ENCODE results near the gene TLCD3B.

Gene TLCD3B

DNA sequence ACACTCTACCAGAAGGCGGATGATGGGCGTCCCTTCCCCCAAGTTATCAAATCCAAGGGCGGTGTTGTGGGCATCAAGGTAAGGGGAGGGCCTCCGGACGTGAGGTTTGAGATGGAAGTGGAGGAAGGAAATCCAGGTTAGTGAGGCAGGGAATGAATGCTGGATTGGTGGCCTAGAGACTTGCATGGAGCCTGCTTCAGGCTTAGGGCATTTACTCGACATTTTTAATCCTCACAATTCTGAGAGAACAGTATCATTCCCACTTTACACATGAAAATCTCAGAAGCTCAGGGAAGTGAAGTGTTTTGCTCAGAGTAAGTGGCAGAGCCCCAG is 36.5 kb upstream of the TLCD3B start:
- Histone ChIP-seq H3K36me3 (ENCODE audit: control insufficient read depth, low read depth, low read length) (peaks cover 56% of the 10 kb centered on the region), H3K9me3 (ENCODE audit: control insufficient read depth, low read depth, low read length) (no peaks in the 10 kb centered on the region), H3K9ac (ENCODE audit: low read length) (no peak overlapping the region), H3K4me3 (ENCODE audit: low read length) (peak overlapping the region; percentile 97), H3K27ac (ENCODE audit: low read length) (no peak overlapping the region), H3K27me3 (ENCODE audit: control insufficient read depth, insufficient read depth, low read length) (no peaks in the 10 kb centered on the region), H3K4me1 (ENCODE audit: control insufficient read depth, low read depth, low read length) (peaks cover 14% of the 10 kb centered on the region)

DNA sequence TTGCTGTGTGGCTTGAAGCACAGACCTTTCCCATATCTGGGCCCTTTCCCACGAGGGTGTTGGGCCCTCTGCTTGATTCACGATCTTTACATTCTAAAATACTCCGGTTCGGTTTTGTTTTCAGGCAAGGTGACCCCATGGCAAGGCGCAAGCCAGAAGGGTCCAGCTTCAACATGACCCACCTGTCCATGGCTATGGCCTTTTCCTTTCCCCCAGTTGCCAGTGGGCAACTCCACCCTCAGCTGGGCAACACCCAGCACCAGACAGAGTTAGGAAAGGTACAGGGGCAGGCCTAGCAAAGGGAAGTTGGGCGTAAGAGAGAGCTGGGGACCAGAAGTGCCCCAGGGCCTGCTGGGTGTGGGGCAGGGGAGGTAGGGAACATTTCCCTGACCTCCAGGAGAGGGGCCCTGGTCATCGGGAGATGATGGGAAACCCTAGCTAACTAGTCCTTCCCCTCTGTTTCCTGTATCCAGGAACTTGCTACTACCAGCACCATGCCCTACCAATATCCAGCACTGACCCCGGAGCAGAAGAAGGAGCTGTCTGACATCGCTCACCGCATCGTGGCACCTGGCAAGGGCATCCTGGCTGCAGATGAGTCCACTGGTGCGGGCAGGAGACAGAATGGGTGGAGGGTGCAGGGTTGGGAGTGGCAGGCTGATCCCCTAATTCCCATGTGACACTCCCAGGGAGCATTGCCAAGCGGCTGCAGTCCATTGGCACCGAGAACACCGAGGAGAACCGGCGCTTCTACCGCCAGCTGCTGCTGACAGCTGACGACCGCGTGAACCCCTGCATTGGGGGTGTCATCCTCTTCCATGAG is 35.9 kb upstream of the TLCD3B start:
- Histone ChIP-seq H3K36me3 (ENCODE audit: control insufficient read depth, low read depth, low read length) (peaks cover 52% of the 10 kb centered on the region), H3K4me3 (ENCODE audit: low read length) (peak overlapping the region; percentile 97), H3K27me3 (ENCODE audit: control insufficient read depth, insufficient read depth, low read length) (no peaks in the 10 kb centered on the region), H3K27ac (ENCODE audit: low read length) (peak overlapping the region; percentile 71), H3K9ac (ENCODE audit: low read length) (peak overlapping the region; percentile 85), H3K4me1 (ENCODE audit: control insufficient read depth, low read depth, low read length) (peaks cover 14% of the 10 kb centered on the region), H3K9me3 (ENCODE audit: control insufficient read depth, low read depth, low read length) (no peaks in the 10 kb centered on the region)

DNA sequence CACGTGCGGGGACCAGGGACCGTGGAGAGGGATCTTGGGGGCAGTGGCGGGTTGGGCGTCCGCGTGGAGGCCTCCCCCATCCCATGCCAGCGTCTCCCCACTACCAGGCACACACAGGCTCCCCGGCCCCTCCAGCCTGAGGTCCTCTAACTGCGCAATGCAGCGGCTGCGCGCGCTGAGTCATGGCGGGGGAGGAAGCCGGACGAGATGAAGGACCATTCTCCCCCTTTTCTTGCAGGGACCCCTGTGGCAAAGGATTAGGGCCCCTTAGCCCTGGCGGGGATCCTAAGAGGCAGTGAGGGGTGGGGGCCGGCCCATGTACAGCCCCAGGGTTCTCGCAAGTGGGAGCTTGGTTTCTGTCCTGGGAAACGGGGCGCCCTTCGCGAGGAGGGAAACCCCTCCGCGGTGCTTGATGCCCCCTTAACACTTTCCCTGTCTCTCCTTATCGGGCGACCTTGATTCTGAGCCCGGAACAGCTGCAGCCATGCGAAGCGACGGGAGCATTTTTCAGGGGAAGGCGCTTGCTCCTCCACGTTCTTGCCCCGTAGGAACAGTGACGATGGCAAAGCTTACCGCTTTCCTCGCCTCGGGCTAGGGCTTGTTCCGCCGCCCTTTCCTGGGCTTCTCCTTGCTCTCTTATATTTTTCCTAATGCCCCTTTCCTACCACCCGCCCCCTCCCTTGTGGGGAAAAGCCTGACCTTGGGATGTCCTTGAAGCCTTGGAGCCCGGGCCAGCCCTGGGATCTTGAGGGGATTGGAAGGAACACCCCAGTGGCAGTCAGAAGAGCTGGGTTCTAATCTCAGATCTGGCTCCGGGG is 35.1 kb upstream of the TLCD3B start:
- no peaks in the 10 kb centered on the region for H3K27me3 ChIP-seq (ENCODE audit: control insufficient read depth, insufficient read depth, low read length)
- H3K36me3 ChIP-seq (ENCODE audit: control insufficient read depth, low read depth, low read length): peaks cover 43% of the 10 kb centered on the region
- H3K27ac ChIP-seq (ENCODE audit: low read length): peak overlapping the region; percentile 78
- H3K4me3 ChIP-seq (ENCODE audit: low read length): peak overlapping the region; percentile 97
- no peaks in the 10 kb centered on the region for H3K9me3 ChIP-seq (ENCODE audit: control insufficient read depth, low read depth, low read length)
- peak overlapping the region; percentile 85 for H3K9ac ChIP-seq (ENCODE audit: low read length)
- H3K4me1 ChIP-seq (ENCODE audit: control insufficient read depth, low read depth, low read length): peaks cover 15% of the 10 kb centered on the region

DNA sequence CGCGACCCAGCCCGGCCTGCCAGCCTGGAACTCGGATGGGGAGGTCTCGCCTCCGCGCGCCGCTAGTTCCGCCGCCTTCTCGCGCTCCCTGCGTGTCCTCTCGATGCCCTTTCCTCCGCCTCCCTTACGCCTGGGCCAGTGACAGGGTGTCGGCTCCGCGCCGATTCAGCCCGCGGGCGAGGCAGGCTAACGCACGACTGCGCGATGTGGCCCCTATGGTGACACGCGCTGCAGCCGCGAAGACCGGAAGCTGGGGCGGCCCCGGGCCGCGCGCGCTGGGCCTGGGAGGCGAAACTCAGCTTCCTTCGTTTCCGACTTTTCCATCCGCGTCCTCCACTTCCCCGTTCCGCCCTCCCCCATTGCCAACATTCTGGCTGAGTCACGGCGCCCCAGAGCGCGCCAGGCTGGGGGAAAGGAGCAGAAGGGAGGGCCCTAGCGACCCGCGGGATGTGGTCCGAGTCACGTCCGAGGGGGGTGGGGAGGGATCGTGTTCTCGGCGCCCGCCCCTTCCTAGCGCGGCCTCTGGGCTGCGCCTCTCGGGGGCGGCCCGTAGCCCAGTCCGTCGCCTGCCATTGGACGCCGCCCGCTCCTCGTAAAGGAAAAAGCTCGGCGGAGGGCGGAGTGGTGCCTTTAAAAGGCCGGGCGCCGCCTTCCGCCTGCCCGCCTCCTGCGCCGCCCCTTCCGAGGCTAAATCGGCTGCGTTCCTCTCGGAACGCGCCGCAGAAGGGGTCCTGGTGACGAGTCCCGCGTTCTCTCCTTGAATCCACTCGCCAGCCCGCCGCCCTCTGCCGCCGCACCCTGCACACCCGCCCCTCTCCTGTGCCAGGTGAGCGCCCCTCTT is 34.3 kb upstream of the TLCD3B start, which contains the start of gene ALDOA:
ALDOA (plus strand) TSS at position 659 of the 841 bp plus-strand sequence. CDS start 1,138 bp downstream, outside the sequence.
- Histone ChIP-seq H3K36me3 (ENCODE audit: control insufficient read depth, low read depth, low read length) (peaks cover 35% of the 10 kb centered on the region), H3K27me3 (ENCODE audit: control insufficient read depth, insufficient read depth, low read length) (no peaks in the 10 kb centered on the region), H3K4me3 (ENCODE audit: low read length) (peak within 1 kb of the TSS; percentile 97), H3K4me1 (ENCODE audit: control insufficient read depth, low read depth, low read length) (peaks cover 17% of the 10 kb centered on the region), H3K27ac (ENCODE audit: low read length) (peak within 1 kb of the TSS; percentile 83), H3K9ac (ENCODE audit: low read length) (peak within 1 kb of the TSS; percentile 85), H3K9me3 (ENCODE audit: control insufficient read depth, low read depth, low read length) (no peaks in the 10 kb centered on the region)

DNA sequence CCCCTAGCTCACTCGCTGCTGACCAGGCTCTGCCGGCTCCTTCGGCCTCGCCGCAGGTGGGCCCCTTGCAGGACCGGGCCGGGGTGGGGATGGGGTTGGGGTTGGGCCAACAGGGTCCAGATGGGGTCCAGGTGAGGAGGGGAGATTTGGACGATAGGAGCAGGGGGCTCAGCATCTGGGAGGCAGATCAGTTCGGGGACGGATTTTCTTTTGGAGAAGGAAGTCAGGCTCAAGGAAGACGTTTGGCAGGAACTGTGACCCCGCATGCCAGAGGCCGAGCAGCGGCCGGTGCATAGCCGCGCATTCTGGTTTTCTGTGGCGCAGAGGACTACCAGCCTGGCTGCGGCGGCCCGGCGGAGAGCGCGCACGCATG is 33.6 kb upstream of the TLCD3B start:
- Histone ChIP-seq H3K9ac (ENCODE audit: low read length) (peak overlapping the region; percentile 85), H3K27me3 (ENCODE audit: control insufficient read depth, insufficient read depth, low read length) (no peaks in the 10 kb centered on the region), H3K27ac (ENCODE audit: low read length) (peak overlapping the region; percentile 83), H3K4me1 (ENCODE audit: control insufficient read depth, low read depth, low read length) (peaks cover 17% of the 10 kb centered on the region), H3K36me3 (ENCODE audit: control insufficient read depth, low read depth, low read length) (peaks cover 29% of the 10 kb centered on the region), H3K9me3 (ENCODE audit: control insufficient read depth, low read depth, low read length) (no peaks in the 10 kb centered on the region), H3K4me3 (ENCODE audit: low read length) (peak overlapping the region; percentile 97)

DNA sequence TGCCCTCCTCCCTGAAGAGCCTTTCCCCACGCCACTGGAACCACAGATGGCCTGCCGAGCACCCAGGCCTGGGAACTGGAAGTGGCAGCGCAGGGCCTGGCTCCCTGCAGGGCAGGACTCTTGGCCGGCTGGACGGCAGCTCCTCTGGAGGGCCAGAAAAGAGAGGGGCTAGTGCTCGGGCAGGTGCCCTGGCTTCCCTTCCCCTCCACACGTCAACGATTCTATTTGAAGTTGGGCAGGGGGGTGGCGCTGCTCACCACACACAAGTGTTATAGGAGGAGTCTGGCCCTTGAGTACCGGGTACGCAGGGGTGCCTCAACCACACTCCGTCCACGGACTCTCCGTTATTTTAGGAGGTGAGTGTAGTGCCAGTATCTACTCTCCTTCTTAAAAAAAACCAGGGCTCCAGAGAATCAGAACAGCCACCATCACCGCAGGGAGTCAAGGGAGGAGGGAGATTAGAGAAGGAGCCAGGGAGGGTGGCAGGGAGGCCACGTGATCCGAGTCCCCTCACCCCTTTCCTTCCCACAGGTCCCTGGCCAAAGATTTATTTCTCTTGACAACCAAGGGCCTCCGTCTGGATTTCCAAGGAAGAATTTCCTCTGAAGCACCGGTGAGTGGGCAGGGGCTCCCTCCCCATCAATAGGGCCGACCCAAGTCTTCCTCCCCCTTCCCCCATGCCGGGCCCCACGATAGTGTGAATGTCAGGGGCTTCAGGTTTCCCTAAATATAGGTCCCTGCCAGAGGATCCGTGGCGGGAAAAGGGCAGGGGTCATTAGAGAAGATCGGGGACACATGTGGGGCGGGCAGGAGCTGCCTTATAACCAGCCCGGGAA is 33.0 kb upstream of the TLCD3B start:
- peaks cover 17% of the 10 kb centered on the region for H3K4me1 ChIP-seq (ENCODE audit: control insufficient read depth, low read depth, low read length)
- H3K36me3 ChIP-seq (ENCODE audit: control insufficient read depth, low read depth, low read length): peaks cover 23% of the 10 kb centered on the region
- peak overlapping the region; percentile 83 for H3K27ac ChIP-seq (ENCODE audit: low read length)
- H3K9me3 ChIP-seq (ENCODE audit: control insufficient read depth, low read depth, low read length): no peaks in the 10 kb centered on the region
- peak overlapping the region; percentile 97 for H3K4me3 ChIP-seq (ENCODE audit: low read length)
- no peaks in the 10 kb centered on the region for H3K27me3 ChIP-seq (ENCODE audit: control insufficient read depth, insufficient read depth, low read length)
- peak overlapping the region; percentile 85 for H3K9ac ChIP-seq (ENCODE audit: low read length)

DNA sequence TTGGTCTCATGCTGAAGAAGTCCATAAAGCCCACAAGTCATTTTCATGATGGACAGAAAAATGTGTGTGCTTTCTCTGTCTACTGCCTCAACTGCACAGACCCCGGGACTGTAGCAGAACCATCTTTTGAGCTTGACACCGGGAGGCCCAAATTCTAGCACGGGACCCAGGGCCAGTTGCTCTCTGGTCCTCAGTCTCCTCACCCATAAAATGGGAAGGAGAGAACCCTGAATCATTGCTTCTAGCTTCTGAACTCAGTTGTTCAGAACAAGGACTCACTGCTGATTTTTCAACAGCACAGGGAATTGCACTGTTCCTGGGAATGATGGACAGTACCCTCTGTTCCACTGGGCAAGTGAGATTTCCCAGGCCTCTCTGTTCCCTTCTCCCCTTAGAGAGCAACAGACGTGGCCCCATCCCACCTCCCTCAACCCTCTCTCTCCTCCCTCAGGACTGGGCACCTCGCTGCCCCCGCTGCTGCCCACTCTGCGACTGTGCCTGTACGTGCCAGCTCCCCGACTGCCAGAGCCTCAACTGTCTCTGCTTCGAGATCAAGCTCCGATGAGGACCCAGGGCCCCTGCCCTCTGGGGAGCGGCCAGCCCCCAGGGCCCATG is 32.3 kb upstream of the TLCD3B start:
- Histone ChIP-seq H3K4me1 (ENCODE audit: control insufficient read depth, low read depth, low read length) (peaks cover 17% of the 10 kb centered on the region), H3K9me3 (ENCODE audit: control insufficient read depth, low read depth, low read length) (no peaks in the 10 kb centered on the region), H3K27me3 (ENCODE audit: control insufficient read depth, insufficient read depth, low read length) (no peaks in the 10 kb centered on the region), H3K27ac (ENCODE audit: low read length) (no peak overlapping the region), H3K36me3 (ENCODE audit: control insufficient read depth, low read depth, low read length) (peaks cover 16% of the 10 kb centered on the region), H3K9ac (ENCODE audit: low read length) (peak overlapping the region; percentile 85), H3K4me3 (ENCODE audit: low read length) (peak overlapping the region; percentile 97)

DNA sequence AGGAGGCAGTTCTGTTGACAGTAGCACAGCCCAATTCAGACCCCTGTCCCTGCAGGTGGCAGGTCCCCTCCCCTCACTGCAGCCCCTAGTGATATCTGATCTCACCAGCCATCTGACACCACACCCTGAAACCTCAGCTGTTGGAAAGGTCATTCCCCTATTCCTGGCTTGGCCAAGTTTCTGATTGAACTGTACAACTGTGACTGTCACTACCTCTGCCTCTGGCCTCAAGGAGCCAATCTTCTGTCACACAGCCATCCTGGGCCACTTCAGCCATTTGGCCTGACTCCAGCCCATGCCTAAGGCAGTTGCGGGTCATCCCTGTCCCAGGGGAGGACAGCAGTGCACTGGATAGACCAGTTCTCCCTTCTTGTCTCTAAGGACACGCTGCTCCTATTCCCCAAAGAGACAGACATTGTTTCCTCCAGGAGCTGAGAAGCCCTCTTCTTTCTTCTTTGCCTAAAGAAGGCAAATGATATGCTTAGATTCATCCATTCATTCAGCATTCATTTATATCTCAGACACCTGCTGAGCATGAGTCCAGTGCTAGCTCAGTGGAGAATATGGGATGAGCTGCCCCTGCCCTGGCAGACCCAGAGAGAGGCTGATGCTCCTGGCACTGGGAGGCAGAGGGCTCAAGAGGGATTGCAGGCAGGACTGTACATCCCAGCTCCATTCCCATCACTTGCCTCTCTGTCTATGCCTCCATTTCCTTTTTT is 29.9 kb upstream of the TLCD3B start:
- H3K36me3 ChIP-seq (ENCODE audit: control insufficient read depth, low read depth, low read length): no peaks in the 10 kb centered on the region
- H3K9ac ChIP-seq (ENCODE audit: low read length): no peak overlapping the region
- H3K27me3 ChIP-seq (ENCODE audit: control insufficient read depth, insufficient read depth, low read length): no peaks in the 10 kb centered on the region
- H3K27ac ChIP-seq (ENCODE audit: low read length): no peak overlapping the region
- no peaks in the 10 kb centered on the region for H3K9me3 ChIP-seq (ENCODE audit: control insufficient read depth, low read depth, low read length)
- H3K4me3 ChIP-seq (ENCODE audit: low read length): no peak overlapping the region
- H3K4me1 ChIP-seq (ENCODE audit: control insufficient read depth, low read depth, low read length): peaks cover 10% of the 10 kb centered on the region

DNA sequence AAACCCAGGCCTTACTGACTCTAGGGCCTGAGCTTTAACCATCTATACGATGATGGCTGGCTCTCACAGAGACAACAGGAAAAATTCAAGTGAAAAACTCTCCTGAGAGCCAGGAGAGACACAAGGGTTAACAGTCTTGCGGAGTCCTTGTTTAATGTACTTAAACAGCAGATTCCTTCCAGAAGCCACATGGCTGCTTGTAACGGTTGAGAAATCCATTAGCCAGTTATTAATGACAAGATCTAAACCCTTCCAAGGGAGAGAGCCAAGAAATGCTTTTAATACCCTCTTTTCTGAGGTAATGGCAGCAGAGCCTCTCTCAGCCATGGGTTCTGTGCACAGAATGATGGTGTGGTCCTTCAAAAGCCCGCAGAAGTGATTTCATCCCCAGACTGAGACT is 29.3 kb upstream of the TLCD3B start:
- H3K9ac ChIP-seq (ENCODE audit: low read length): no peak overlapping the region
- peaks cover 10% of the 10 kb centered on the region for H3K4me1 ChIP-seq (ENCODE audit: control insufficient read depth, low read depth, low read length)
- no peaks in the 10 kb centered on the region for H3K27me3 ChIP-seq (ENCODE audit: control insufficient read depth, insufficient read depth, low read length)
- H3K4me3 ChIP-seq (ENCODE audit: low read length): no peak overlapping the region
- H3K36me3 ChIP-seq (ENCODE audit: control insufficient read depth, low read depth, low read length): no peaks in the 10 kb centered on the region
- H3K9me3 ChIP-seq (ENCODE audit: control insufficient read depth, low read depth, low read length): no peaks in the 10 kb centered on the region
- no peak overlapping the region for H3K27ac ChIP-seq (ENCODE audit: low read length)

DNA sequence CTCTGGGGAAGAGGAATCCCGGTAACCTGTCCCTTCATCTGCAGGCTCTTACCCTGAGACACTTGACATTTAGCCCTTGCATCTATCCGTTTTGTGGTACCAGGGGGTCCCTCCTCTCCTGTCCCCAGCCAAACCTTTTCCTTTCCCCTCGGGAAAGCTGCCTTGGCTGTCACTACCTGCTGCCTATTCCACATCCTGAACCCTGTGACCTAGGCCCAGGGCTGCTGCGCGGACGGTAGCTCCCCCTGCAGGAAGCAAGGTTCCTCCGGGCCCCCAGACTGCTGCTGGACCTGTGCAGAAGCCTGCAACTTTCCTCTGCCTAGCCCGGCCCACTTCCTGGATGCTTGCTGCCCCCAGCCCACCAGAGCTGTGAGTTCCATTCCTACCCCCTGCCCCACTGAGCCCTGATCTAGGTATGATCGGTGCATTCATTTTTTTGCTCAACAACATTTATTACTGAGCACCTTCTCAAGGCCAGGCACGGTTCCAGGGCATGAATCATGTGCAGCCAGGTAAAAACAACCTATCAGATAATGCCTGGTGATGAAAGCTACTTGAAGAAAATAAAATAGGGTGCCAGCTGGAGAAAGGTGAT is 24.0 kb upstream of the TLCD3B start:
- Histone ChIP-seq H3K27me3 (ENCODE audit: control insufficient read depth, insufficient read depth, low read length) (no peaks in the 10 kb centered on the region), H3K27ac (ENCODE audit: low read length) (no peak overlapping the region), H3K4me3 (ENCODE audit: low read length) (no peak overlapping the region), H3K36me3 (ENCODE audit: control insufficient read depth, low read depth, low read length) (no peaks in the 10 kb centered on the region), H3K4me1 (ENCODE audit: control insufficient read depth, low read depth, low read length) (peaks cover 3% of the 10 kb centered on the region), H3K9ac (ENCODE audit: low read length) (no peak overlapping the region), H3K9me3 (ENCODE audit: control insufficient read depth, low read depth, low read length) (no peaks in the 10 kb centered on the region)
